GM19468 (cell line): ENCODE data around the gene CAMK1.

Experiments
- ATAC-seq: cut with Tn5 transposase; IDR thresholded peaks from one replicate; pipeline ENCODE4 v1.9.1; 2021; ENCODE audit warnings: mild to moderate bottlenecking, moderate library complexity, moderate number of reproducible peaks; ENCODE audit not compliant: unreplicated experiment; ENCODE audit errors: extremely low read depth

CAMK1 gene

GRCh38 chr3:9747267-9747666 lies 22.5 kb downstream of the CAMK1 start:
- no peak for ATAC-seq

GRCh38 chr3:9746330-9746729 lies 23.4 kb downstream of the CAMK1 start:
- no peak for ATAC-seq

- no peak for ATAC-seq
Observed at GRCh38 chr3:9745521-9745920, 24.2 kb downstream of the CAMK1 start.

DNA sequence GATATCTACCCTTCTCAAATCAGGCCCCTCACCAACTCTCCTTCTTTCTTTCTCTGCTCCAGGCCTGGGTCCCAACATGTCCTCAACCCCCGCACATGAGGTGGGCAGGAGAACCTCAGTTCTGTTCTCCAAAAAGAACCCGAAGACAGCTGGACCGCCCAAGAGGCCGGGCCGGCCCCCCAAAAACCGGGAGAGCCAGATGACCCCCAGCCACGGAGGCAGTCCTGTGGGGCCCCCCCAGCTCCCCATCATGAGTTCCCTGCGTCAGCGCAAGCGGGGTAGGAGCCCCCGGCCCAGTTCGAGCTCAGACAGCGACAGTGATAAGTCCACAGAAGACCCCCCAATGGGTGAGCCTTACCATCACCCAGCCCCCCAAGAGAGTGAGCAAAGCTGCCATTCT lies 25.6 kb downstream of the CAMK1 start:
- ATAC-seq: no peak

GRCh38 chr3:9743548-9743947 lies 26.2 kb downstream of the CAMK1 start:
- no peak for ATAC-seq

DNA sequence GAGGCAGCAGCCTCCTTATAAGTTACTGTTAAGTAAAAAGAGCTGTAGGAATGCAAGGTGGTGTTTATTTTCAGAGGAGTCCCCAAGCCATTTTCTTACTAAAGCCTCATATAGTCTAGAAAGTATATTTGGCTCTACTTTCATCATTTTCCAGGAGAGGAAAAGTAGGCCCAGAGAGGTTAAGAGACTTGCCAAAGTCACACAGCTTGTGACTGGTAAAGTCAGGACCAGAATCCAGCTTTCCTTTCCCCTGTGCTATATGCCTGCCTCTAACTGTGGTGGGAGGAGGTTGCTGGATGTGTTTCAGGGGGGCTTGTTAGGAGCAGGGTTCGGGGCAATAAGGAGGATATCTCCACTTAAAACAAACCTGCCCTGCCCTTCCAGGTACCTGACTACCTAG lies 27.2 kb downstream of the CAMK1 start:
- ATAC-seq: no peak

GRCh38 chr3:9739181-9739580 lies 30.6 kb downstream of the CAMK1 start:
- ATAC-seq: no peak

DNA sequence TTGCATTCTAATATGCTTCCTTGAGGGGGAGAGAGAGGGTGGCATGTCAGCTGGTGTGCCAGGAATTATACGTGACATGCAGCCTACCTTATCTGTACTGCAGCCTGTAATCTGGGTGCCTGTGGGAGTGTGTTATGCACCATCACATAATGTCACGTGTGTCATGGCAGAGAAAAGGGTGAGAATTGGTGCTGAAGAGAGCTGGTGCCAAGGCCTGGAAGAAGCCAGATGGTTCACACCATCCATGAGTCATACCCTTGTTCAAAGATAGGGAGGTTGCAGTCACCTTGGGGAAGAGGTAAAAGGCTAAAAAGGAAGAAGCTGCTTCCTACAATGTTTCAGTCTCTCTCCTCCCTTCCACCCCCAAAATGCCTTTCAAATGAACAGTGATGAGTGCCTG lies 32.9 kb downstream of the CAMK1 start:
- ATAC-seq: no peak

DNA sequence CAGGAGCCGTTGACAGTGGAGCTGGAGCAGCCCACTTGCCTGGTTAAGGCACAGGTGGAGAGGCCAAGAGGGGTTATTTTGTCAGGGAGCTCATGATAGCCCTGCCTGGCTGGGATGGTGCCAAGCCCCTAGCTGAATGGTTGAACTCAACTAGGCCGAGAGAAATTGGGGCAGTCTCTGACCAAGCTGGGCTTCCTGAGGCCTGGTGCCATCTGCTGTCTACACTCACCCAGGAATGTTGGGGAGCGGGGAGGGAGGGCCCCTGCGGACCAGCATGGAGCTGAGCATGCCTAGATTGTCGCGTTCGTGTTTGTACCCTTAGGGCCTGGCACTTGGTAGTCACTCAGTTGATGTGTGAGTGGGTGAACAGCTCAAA lies 37.0 kb downstream of the CAMK1 start:
- ATAC-seq: no peak

- ATAC-seq: no peak
Observed at GRCh38 chr3:9732080-9732739, 37.5 kb downstream of the CAMK1 start.

DNA sequence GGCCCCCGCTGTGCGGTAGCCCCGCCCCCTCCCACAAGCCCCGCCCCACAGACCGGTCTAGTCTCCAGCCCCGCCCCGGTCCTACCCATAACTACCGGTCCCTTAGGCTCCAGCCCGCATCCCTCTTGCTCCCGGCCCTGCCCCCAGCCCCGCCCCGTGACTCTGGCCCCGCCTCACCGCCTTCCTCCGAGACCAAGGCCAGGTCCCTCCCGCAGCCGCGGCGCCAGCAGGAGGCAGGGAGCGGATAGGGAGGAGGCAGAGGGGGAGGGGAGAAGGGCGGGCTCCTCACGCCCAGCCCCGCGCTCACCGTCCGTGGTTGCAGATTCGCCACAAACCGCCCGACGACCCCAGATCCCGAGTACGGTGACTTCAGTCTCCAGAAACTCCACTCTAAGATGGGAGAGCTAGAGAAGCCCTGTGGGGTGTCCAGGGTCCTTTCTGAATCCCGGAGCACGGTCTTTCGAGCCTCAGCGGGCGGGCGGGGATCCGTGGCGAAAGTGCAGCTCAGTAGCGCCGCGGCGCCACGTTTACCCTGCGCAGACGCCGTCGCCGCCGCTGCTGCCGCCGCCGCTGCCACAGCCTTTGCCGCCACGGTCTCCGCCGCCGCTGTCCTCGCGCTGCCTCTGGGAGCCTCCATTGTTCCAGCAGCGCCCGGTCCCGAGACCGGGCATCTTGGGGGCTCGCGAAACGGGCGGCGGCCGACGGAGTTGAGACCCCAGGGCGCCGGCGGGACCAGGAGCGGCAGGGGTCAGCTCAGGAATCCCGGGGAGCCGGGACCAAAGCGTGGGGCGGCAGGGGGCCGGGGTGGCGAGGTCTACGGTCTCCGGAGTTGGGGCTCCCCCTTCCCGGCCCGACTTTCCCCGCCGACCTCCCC lies 38.3 kb downstream of the CAMK1 start, which contains the start of gene BRPF1:
Gene BRPF1 (plus strand): TSS at position 530 of the 874 bp plus-strand sequence. CDS start 2,406 bp downstream, outside the sequence.
- peak; percentile 60 for ATAC-seq

DNA sequence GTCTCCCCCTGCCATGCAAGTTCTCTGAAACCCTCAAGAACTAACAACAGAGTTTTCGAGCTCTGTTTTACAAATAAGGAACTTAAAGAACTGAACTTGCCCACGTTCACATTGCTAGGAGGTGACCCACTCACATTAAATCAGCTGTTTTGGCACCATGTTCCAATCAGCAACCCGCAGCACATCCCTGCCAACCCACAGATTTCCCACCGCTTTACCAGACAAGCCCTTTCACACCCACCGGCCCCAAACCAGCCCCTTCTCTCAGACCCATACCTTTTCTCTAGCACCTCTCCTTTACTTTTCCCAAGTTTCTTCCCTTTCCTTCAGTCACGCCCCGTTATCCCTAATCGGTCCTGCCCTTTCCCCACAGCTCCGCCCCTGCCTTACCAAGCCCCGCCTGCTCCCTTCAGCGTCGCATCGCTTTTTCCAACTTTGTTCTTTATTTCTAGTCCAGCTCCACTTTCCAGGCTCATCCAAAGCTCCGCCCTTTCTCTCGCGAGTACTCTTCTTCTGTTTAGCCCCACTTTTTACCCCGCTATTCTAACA lies 39.0 kb downstream of the CAMK1 start:
- ATAC-seq: no peak

DNA sequence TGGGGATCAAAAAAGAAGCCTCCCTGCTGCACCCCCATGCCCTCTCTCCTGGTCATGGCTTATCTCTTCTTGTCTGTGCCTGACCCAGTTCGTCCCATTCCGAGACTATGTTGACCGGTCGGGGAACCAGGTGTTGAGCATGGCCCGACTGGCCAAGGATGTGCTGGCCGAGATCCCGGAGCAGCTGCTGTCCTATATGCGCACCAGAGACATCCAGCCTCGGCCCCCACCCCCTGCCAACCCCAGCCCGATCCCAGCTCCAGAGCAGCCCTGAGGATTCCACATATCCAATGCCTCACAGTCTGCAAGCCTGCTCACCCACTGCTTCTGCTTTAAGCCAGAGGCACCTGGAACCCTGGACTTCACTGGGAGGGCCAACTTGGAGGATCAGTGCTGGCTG lies 40.3 kb downstream of the CAMK1 start:
- ATAC-seq: no peak

DNA sequence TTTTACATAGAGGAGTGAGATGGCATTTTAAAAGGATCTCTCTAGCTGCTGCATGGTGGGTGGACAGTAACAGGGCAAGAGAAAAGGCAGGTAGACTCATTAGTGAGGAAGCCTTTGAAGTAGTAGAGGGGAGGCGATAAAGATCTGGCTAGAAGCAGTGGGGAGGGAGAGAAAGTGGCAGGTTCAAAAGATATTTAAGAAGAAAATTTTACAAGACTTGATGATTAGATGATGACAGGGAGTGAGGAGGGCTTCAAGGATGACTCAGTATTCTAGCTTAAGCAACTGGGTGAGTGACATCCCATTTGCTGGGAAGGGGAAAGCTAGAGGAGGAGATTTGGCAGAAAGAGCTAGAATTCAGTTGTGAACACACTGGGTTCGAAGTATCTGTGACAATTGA lies 42.0 kb downstream of the CAMK1 start:
- no peak for ATAC-seq

DNA sequence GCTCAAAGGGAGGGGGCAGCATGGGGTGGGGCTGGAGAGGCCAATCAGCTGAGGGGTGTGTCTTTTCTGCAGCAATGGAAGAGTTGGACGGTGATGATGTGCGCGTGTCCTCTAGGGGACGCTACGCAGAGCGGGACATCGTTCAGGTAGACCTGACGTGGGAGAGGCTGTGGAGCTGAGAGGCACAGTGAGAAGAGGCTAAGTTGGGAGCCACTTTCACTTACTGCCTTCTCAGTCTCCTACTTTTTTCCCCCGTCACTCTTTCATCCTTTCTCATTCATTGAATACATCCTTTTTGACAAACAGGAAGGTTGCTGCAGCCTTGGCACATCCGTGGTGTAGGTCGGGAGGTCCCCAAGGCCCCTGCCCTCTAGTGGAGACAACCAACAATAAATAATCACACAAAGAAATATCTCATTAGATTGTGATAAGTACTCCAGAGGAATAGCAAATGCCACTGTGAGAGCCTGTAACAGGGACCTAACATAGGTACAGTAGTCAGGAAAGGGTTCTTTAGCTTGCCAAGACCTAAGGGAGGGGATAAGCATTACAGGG lies 42.6 kb downstream of the CAMK1 start:
- ATAC-seq: no peak

- ATAC-seq: no peak
Observed at GRCh38 chr3:9725775-9726515, 43.8 kb downstream of the CAMK1 start.

DNA sequence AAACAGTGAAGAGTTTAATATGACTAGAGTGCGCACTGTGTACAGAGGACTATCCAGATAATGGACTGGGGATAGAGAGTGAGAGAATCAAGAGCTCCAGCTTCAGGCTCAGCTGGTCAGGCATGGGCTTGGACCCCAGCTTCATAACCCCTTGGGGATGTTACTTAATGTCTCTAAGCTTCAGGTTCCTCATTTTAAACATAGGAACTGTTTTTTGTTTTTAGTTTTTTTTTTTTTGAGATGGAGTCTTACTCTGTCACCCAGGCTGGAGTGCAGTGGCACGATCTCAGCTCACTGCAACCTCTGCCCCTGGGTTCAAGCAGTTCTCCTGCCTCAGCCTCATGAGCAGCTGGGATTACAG lies 48.1 kb downstream of the CAMK1 start:
- no peak for ATAC-seq

DNA sequence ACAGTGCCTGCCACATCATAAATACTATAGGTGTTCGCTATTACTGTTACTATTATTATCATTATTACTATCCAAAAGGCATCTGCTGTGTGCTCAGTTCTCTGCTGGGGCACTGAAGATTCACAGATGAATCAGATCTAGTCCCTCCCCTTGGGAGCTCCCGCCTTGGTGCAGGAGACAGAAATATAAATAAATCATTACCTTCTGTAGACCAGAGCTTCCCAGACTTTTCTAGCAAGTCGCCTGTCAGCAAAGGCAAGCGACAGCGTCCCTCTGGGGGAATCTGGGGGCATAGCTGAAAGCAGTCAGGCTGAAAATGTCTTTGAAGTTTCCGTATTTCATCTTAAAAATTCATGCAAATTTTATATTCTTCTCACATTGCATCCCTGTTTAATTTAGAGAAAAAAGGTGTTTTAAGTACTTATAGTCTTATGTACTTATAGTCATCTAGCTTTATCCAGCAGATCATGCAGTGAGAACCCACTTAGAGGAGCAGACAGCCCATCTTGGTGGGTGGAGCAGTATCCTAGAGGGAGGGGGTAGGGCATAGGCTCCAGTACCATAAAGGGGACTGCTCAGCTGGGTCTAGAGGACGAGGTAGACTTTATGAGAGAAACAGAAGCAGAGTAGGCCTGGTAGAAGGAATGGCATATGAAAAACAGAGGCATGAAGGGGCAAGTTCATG lies 48.6 kb downstream of the CAMK1 start:
- no peak for ATAC-seq

DNA sequence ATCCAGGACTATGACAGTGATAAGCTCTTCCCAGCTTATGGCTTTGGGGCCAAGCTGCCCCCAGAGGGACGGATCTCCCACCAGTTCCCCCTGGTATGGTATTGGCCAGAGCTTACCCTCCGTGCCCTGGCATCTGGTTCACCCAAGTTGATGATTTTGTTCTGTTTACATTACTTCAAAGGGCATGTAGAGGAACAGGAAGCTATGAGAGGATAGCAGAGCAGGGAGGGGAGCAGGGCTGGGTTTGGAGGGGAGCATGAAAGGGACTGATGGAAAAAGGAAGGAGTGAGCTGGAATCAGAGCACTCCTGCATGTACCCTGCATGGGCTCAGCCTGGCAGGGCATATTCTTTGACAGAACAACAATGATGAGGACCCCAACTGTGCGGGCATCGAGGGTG lies 51.6 kb downstream of the CAMK1 start:
- ATAC-seq: no peak

DNA sequence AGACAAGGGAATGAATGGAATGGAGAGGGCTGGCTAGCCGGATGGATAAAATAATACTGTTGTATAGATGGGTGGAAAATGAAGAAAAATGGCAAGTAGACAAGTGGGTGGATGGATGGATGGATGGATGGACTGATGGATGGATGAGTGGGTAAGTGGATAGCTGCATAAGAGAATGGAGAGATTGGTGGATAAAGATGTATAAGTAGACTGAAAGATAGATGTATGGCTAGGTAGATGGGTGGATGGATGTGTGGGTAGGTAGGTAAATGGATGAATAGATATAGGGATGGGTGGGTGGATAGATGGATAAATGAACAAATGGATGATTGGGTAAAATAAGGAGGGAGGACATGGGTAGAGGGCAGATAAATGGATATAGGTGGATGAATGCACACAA lies 52.2 kb downstream of the CAMK1 start:
- no peak for ATAC-seq
